ENCODE results near the gene CWF19L2.

The CWF19L2 gene

GRCh38 chr11:107372439-107372838 lies 85.2 kb downstream of the CWF19L2 start:
- Histone ChIP-seq H3K27ac (no peak overlapping the region), H3K9me3 (no peaks in the 10 kb centered on the region), H3K36me3 (no peaks in the 10 kb centered on the region), H3K4me1 (no peaks in the 10 kb centered on the region), H3K27me3 (no peaks in the 10 kb centered on the region), H3K4me3 (no peak overlapping the region)
- DNase-seq: no peak
- no peak for TF ChIP-seq CTCF (IDR thresholded peaks at IDR 0.05)
- intact Hi-C loops (cut with DNase I; ENCODE audit: low total_unique reads): no loop called here

GRCh38 chr11:107370390-107370789 lies 87.2 kb downstream of the CWF19L2 start:
- DNase-seq: no peak
- intact Hi-C loops (cut with DNase I; ENCODE audit: low total_unique reads): no loop called here
- Histone ChIP-seq H3K27ac (no peak overlapping the region), H3K4me1 (no peaks in the 10 kb centered on the region), H3K4me3 (no peak overlapping the region), H3K36me3 (no peaks in the 10 kb centered on the region), H3K27me3 (no peaks in the 10 kb centered on the region), H3K9me3 (no peaks in the 10 kb centered on the region)
- no peak for TF ChIP-seq CTCF (IDR thresholded peaks at IDR 0.05)

GRCh38 chr11:107359701-107360100 lies 97.9 kb downstream of the CWF19L2 start:
- DNase-seq: no peak
- Histone ChIP-seq H3K36me3 (peaks cover 0 to 4% (median 0%) of the 10 kb centered on the region in 3 donors), H3K4me3 (no peak overlapping the region), H3K27ac (no peak overlapping the region), H3K4me1 (no peaks in the 10 kb centered on the region), H3K27me3 (no peaks in the 10 kb centered on the region), H3K9me3 (no peaks in the 10 kb centered on the region)
- intact Hi-C loops (cut with DNase I; ENCODE audit: low total_unique reads): no loop called here
- TF ChIP-seq CTCF (IDR thresholded peaks at IDR 0.05): no peak

GRCh38 chr11:107357877-107358276 lies 99.7 kb downstream of the CWF19L2 start:
- no peak overlapping the region for H3K4me3 ChIP-seq
- no peak for TF ChIP-seq CTCF (IDR thresholded peaks at IDR 0.05)
- no peaks in the 10 kb centered on the region for H3K27me3 ChIP-seq
- intact Hi-C loops (cut with DNase I; ENCODE audit: low total_unique reads): no loop called here
- no peak for DNase-seq
- H3K36me3 ChIP-seq: peaks cover 0 to 7% (median 4%) of the 10 kb centered on the region in 3 donors
- H3K9me3 ChIP-seq: no peaks in the 10 kb centered on the region
- no peaks in the 10 kb centered on the region for H3K4me1 ChIP-seq
- no peak overlapping the region for H3K27ac ChIP-seq

- TF ChIP-seq CTCF (IDR thresholded peaks at IDR 0.05): no peak
- Histone ChIP-seq H3K27me3 (no peaks in the 10 kb centered on the region), H3K27ac (no peak overlapping the region), H3K4me1 (no peaks in the 10 kb centered on the region), H3K36me3 (peaks cover 0 to 32% (median 16%) of the 10 kb centered on the region in 3 donors), H3K9me3 (no peaks in the 10 kb centered on the region), H3K4me3 (no peak overlapping the region)
- intact Hi-C loops (cut with DNase I; ENCODE audit: low total_unique reads): no loop called here
- no peak for DNase-seq
These were observed 102.8 kb downstream of the CWF19L2 start for GRCh38 chr11:107354780-107355179.

- Histone ChIP-seq H3K36me3 (peaks cover 0 to 11% (median 9%) of the 10 kb centered on the region in 3 donors), H3K4me1 (no peaks in the 10 kb centered on the region), H3K27me3 (no peaks in the 10 kb centered on the region), H3K4me3 (no peak overlapping the region), H3K9me3 (no peaks in the 10 kb centered on the region), H3K27ac (no peak overlapping the region)
- no peak for DNase-seq
- intact Hi-C loops (cut with DNase I; ENCODE audit: low total_unique reads): no loop called here
- no peak for TF ChIP-seq CTCF (IDR thresholded peaks at IDR 0.05)
These were observed 119.7 kb downstream of the CWF19L2 start for GRCh38 chr11:107337917-107338316.

All from tibial artery (tissue), 4 donors.